H4 (cell line): ENCODE measurements around the gene RASL11B. TPM values are rescaled to one million over a fixed set of nuclear protein-coding genes. Genes with fewer than 3 reads are reported as not detected.

Experiments
- DNase-seq: peaks from one replicate; pipeline ENCODE4 v3.0.0-alpha.2; 2015; ENCODE audit warnings: low spot score
- total RNA-seq: library from RNA; depleted of rRNA; stranded (reverse); fragments of >200 nt; shearing (Covaris generic); gene quantifications from 2 replicates; pipeline ENCODE4 v1.2.3, GENCODE V29; 2014; rRNA removed

The RASL11B gene
- total RNA-seq, 1 experiment from 2014 or later: 0.60 TPM

GRCh38 chr4:52915730-52916300 lies 53.7 kb downstream of the RASL11B start:
- no peak for DNase-seq

Other genes with a start within 250 kb of the RASL11B start
- gene USP46, start 203.0 kb upstream of the RASL11B start, total RNA-seq: 7.7 and 12.2 TPM in 2 replicates
- not detected in 2 replicates for gene ERVMER34-1, start 110.9 kb upstream of the RASL11B start, total RNA-seq